GM21825 (cell line): Measurements from ENCODE around the gene TRPC4.

Experiments
- ATAC-seq: cut with Tn5 transposase; IDR thresholded peaks from one replicate; pipeline ENCODE4 v1.9.1; 2021; ENCODE audit warnings: mild to moderate bottlenecking, moderate library complexity; ENCODE audit not compliant: unreplicated experiment

The TRPC4 gene

DNA sequence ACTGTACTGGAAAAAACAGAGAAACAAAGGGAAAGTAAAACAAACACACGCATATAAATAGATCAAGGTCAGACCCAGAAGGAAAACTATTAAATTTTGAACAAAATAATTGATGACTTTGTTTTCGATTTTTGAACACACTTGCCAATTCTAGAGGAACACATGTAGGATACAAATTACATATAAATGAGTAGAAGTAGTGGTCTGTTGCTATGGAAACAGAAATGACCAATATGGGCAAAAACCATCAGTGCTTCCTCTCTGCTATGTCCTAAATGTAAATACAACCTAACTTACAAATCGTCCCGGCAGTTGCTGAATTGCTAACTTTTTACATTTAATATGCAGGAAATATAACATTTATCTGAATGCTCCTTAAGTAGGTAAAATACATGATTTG lies 205.8 kb downstream of the TRPC4 start:
- ATAC-seq = no peak

DNA sequence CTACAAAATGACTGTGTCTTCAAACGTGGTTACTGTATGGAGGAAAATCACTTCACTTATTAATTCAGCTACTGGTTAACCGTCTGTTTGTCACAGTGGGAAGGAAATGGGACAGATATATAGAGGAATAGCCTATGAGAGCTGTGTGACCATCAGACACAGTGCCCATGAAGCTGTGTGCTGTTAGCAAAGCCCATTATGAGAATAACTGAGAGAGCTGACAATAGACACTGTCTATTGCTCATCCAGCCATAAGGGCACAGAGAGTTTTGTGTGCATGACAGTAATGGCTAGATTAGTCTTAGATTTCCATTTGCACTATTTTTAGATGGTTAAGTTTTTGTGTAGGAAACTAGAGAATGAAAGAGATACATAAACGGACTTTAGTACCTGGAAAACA lies 206.9 kb downstream of the TRPC4 start:
- no peak for ATAC-seq

DNA sequence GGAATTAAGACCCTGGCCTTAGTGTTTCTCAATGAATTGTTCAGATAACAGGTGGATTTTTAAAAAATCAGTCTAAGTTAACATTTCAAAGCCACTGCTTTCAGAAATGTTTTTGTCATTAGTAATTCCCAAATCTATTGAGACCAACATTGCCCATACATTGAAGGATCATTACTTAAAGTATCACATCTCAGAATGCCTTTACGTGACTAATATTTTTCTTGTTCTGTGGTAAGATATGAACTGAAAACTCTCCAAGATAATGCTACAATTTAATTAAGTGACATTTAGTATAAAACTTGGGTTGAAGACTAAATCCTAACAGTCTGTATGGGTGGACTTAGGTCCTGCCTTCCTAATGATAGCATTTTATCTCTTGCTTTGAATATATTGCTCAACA lies 211.6 kb downstream of the TRPC4 start:
- no peak for ATAC-seq

DNA sequence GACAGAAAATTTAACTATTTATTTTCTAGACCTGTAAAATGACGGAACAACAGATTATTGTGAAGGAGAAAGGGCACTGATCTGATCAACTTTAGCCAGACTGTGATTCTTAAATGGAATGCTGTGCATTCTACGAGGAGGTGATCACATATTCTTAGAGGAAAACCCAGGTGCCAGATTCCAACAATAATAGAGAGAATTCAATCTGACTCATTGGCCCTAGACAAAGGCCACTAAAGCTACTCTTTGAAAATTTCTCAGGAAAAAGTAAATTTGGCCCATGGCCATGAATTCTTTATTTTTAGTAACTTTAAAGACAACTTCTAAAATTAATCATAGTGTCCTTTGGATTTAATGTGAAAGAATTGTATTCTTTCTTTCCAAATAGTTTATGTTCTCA lies 212.4 kb downstream of the TRPC4 start:
- no peak for ATAC-seq

DNA sequence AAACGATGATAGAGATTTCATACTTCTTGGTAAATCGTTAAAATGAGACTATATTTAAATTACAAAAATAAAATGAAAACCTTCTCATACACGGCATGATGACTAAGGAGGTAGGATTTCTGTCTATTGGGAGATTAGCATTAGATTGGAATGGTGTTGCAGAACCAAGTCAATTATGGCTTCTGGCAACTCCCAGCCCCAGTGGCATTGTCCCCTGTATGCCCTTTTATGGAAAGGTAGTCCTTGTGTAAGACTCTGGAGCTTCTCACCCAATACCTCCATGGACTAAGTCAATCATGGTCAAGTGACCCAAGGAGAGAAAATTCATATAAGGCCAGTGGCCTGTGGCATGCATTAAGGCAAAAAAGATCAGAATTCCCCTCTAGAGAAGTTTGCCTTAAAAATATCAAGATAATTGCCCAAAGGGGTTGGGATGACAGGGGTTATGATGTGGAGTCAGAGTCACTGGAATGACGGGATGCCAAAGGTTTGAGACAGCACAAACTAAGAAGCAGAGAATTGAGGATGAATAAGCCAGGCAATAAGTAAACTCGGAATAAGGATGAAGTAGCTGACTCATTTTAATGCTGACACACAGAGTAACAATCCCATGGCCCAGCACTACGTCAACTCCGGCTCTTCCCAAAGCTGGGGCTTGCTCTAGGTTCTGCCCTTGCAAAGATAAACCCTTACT lies 213.2 kb downstream of the TRPC4 start:
- ATAC-seq = no peak

DNA sequence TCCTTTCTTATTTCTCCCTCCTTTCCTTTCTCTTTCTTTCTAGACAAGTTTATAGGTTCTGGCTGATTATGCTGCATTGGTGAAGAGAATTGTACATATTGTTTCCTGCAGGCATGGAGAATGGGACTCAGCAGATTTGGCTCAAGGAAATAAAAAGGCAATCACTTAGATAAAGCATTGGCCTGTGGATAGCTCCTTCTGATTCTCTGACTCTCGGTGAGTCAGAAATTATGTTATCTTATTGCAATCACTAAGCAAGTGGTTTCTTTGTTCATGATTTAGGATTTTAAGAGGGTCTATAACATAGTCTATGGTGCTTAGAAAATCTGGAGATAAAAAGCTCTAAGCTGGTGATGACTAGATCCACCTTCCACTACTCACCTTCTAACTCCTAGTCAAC lies 217.0 kb downstream of the TRPC4 start:
- no peak for ATAC-seq

DNA sequence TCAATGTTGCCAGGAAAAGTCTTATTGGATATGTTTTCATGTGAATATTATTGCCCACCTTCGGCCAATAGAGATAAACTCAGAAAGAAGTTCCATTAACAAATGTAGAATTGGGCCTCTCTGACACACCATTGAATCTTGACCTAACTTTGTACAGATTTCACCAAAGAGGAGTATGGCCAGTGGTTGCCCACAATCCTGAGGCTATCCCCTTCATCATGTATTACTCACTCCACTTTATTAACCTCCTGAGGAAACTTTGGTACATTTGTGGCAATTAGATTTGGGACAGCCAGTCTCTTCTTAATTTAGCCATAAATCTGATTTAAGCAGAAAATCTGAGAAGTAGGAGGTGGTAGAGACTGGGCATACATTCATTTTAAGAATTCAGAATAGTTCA lies 217.7 kb downstream of the TRPC4 start:
- no peak for ATAC-seq

DNA sequence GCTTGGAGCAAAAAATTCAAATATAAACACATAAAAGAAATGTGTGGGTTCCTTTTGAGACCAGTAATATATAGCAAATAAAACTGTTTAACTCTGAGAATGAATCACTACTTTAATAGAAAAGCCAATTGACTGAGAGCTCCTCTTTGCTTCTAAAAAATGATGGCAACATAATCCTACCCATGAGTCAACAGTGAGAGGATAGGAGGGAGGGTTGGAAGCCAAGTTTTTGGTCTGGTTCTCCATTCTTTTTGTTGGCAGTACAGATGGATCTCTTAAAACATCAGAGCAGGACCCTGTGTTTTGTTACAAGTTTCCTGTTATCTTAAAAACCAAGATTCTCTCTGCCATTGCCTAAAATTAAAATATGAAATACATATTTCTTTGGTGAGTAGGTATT lies 221.0 kb downstream of the TRPC4 start:
- no peak for ATAC-seq

DNA sequence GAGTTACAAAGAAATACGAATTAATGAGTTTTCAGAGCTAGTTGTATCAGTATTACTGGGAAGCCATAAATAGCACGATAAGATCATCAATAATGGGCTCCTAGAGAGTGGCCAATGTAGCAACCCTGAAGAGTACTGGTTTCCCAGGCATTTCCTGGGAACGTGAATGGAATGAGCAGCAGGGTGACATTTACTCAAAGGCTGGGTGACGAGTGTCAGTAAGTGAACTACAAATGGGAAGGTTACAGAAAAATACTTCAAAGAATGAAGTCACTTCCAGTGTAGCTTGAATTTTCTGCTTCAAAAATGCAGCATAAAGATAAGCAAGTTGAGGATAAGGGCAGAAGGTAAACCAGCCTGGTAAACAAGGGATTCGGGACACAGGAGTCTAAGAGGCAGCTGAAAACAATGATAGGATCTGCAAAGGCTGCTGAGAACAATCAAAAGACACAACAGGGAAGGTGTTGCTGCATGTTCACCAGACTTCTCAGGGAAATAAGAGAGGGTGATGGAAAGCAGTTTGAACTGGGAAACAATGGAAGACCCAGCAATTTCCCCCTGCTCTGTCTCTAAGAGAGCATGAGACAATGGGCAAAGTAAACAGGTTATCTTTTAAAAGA lies 222.4 kb downstream of the TRPC4 start:
- no peak for ATAC-seq

DNA sequence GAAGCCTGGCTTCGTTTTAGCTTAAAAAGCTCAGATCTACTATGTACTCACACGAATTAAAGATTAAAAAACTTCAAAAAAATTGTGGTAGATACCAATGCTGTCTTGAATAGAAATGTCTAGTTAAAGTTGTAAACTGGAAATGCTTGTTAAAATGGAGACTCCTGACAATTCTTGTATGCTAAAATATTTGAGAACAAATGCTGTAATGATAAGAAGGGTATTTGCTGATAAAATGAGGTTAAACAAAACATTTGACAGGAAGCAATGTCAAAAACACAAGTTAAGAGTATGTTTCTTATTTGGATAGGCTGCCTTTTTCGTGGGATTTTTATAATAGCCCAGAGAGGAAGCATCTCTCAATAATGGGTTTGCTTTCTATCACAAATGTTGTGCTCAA lies 223.0 kb downstream of the TRPC4 start:
- no peak for ATAC-seq

DNA sequence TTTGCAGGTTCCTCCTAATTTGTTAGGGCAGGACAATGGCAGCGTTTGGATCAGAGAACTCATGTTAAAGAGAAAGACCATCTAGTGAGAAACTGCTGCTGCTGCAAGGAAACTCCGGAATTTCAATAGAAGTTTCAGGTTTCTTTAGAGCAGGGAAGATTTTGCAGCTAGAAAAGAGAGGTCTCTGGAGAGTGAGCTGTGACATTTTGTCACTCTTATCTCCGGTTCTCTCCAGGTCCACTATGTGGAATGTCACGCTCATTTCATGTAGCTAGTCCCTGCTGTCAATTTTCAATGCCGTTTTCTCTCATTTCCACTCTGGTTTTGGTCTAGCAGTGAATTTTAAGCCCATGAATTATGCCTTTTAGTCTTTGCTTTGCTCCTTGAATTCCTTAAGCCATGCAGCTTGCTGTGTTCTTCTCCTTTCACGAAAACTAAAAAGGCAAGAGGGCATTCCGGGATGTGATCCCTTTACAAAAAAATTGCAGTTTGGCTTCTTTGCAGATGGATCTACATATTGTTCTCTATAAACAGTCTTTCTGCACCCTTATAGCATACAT lies 224.3 kb downstream of the TRPC4 start:
- no peak for ATAC-seq

DNA sequence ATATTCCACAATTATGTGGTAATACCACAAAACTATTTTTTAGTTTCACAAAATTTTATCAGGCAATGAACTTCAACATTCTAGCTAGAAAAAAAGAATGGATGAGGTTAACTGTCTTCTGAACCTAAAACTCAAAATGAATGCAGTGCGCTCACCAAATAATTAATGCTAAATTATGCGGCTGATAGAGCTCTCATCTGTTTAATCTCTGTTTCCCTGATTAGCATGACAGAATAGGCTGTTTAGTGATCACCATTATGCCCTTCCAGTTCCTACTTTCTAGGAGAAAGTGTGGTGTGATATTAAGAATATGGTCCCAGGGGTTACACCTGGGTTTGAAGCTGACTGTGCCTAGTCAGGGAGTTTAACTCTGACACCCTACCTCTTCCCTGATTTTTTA lies 228.2 kb downstream of the TRPC4 start:
- ATAC-seq = no peak

DNA sequence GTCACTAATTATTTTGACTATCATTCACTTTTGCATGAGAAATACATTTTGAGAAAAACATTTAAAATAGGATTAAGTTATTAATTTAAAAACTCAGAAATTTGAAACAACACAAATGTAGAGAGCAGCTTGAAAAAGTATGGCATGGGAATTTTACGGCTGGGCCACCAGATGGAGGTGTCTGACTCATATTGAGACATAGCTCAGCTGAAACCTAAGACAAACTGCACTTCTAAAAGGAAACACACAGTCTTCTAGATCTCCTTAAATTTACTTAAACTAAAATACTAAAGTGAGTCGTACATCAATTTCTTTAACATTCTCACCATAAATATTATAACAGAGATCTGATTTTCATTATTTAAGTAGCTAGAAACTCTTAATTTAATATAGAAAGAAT lies 229.1 kb downstream of the TRPC4 start:
- ATAC-seq = no peak

DNA sequence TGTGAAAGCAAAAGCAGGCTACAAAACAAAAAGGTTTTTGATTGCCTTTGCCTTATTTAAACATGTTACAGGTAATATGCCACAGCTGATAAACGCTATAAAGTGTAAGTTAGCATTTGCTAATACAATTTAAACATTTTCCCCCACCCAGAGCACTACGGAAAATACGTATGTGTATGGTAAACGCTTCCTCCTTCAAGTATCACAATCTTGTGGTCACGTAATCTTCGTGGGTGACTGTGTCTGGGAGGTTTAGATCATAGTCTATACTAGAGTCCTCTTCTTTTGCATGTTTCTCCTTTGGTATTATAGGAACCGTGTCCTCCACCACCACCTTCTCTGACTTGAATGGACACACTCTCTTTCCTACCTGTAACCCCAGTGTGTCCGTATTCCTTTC lies 232.9 kb downstream of the TRPC4 start:
- ATAC-seq = no peak

DNA sequence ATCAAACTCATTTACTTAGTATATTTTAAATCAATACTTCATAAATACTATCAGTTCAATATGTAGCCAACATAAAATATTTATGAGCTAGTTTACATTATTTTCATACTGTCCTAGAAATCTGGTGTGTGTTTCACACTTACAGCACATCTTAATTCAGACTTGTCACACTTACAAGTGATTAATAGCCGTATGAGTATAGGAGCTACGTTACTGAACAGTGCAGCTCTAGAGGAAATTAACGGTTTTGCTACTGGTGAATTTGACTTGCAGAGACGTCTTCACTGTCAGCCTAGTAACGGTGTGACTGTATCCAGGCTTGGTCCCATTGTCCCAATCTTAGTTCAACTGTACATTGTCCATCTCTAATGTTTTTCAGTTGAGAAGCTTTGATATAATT lies 237.3 kb downstream of the TRPC4 start:
- ATAC-seq = no peak

DNA sequence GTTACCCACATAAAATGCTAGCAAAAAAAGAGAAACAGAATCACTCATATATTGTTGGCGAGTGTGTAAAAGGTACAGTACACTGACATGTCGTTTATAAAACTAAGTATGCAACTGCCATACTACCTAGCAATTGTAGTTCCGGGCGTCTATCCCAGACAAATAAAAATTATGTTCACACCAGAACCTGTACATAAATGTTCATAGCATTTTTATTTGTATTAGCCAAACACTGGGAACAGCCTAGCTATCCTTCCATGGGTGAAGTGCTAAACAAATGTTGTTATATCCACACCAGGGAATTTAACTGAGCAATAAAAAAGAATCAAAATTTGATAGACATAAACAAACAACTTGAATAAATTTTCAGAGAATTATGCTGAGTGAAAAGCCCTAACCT lies 242.1 kb downstream of the TRPC4 start:
- ATAC-seq = no peak

DNA sequence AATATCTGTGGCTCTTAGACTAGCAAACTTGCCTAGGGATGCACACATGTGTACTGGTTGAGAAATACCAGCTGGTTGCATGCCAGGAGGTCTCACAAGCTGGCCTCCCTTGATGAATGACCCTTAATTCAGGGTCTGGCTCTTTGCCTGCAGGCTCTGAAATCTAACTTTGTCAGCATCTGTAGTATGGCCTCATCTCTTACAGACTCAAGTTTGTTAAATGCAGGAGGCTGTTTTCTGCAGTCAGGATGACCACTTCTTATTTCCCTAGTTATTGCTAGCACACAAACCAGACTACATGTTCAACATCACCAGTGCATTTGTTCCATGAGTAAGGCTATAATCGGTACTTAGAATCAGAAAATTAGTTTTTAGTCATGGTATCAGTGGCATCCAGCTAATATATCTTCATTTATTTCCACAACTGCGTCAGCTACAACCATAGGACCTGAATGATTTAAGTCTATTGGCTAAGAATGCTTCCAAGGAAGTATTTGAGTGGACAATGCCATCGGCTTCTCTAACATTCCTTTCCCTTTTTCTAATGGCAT lies 247.7 kb downstream of the TRPC4 start:
- no peak for ATAC-seq

DNA sequence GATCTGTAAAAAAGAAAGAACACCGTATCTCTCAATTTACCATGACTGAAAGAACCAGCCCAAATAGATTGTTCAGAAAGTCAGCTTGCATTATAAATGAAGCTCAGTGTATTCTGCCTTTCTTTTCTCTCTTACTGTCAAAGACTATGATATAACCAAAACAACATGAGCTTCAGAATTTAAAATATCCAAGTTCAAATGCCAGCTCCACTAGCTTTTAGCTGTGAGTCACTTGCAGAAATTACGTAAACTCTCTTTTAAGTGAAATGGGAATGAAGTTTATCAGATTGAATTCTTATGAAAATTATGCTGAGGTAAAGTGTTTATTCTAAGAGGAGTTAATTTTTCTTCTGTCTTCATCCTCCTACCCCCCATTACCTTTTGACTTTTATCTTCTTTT lies 251.0 kb downstream of the TRPC4 start:
- no peak for ATAC-seq

DNA sequence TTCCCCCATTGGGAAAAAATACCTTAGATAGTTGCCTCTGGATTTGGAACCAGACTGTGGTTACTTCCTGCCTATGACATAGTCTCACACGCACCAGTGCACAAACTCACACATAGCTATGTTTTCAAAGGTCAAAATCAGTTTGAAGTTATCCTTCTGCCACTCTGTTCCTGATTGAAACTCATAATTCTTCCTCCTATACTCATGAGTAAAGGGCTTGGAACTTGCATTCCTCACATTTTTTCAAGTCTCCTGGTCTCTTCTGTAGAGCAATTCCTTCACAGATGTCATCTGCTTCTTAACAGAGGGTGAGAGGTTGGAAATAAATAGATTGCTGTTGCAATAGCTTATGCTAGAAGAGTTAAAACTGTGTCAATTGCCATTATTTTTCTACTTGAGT lies 252.4 kb downstream of the TRPC4 start:
- no peak for ATAC-seq

DNA sequence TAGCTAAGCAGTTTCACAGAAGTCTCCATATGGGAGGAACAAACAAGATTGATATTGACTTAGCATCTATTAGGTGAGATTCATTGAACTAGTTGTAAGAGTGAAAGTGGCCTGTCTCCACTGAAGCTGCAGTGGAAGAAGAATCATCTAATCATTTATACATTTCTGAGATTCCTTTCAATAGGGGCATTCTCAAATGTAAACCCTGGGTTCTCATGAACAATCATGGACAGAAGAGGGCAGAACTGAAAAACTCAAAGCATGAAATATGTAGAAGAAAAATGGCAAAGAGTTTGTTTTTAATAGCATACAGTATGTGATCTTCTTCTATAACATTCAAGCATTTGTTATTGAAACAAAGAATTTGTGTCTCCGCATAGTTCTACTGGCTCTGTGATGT lies 253.4 kb downstream of the TRPC4 start:
- ATAC-seq = no peak

DNA sequence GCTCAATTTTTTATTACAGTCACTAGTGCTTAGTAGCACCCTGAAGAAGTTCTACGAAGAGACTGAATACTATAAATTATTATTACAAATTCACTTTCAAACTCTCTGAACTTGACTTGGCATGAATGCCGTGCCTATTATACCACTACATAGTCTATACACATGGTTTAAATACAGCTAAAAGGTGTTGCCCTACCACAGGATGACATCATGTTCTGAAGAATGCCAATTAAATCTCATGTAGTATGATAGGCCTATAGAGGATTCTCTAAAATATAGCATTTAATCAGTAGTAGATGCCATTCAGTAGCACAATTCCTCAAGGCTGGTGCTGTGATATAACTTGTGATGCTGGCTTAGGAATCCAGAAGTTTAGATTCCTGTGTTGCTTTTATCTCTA lies 254.3 kb downstream of the TRPC4 start:
- no peak for ATAC-seq

DNA sequence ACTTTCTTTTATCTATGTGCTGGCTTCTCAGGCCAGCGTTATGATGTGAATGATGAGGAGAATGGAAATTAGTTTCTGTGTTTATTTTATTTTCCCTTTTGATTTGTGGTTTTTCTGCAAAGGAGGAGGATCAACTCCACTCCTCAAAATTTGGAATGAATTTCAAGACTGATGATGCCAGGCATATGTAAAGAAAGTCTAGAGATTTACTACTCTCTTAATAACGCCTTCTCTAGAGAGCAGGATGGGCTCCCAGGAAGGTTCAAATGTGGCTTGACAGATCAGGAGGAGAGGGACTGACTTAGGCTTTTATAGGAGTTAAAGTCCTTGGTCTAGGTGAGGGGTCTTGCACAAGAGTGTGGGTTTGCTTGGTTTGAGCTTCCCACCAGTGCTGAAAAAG lies 255.9 kb downstream of the TRPC4 start:
- no peak for ATAC-seq
